WTC11 (cell line): ENCODE results near the gene SCGB1A1.

ENCODE experiments used
- ATF1 ChIP-seq: sonication (generic); formaldehyde crosslinking; IDR thresholded peaks from 2 replicates; pipeline ENCODE4 v1.8.1; 2023; ENCODE audit warnings: mild to moderate bottlenecking, moderate library complexity, missing genetic modification reagents
- CREM ChIP-seq: sonication (generic); formaldehyde crosslinking; IDR thresholded peaks from 2 replicates; pipeline ENCODE4 v1.8.1; 2022; ENCODE audit warnings: mild to moderate bottlenecking, missing genetic modification reagents, moderate library complexity
- IRF2 ChIP-seq: sonication (generic); formaldehyde crosslinking; IDR thresholded peaks from 2 replicates; pipeline ENCODE4 v1.8.0; 2022; ENCODE audit warnings: low read depth, missing genetic modification reagents, borderline replicate concordance
- PRRX2 ChIP-seq: fragments of 250-450 bp; sonication (Bioruptor Pico); IDR thresholded peaks from 2 replicates; pipeline ENCODE4 v1.8.0; 2021; ENCODE audit warnings: mild to moderate bottlenecking
- SP1 ChIP-seq: sonication (generic); formaldehyde crosslinking; conservative IDR thresholded peaks from 2 replicates; pipeline ENCODE4 v1.8.1; 2022; ENCODE audit warnings: missing genetic modification reagents
- TEAD4 ChIP-seq: sonication (generic); formaldehyde crosslinking; IDR thresholded peaks from 2 replicates; pipeline ENCODE4 v1.8.0; 2022; ENCODE audit warnings: mild to moderate bottlenecking, missing genetic modification reagents
- ZNF219 ChIP-seq: sonication (generic); formaldehyde crosslinking; IDR thresholded peaks from 2 replicates; pipeline ENCODE4 v1.8.0; 2023; ENCODE audit warnings: missing genetic modification reagents, mild to moderate bottlenecking, borderline replicate concordance
- ZNF232 ChIP-seq: sonication (generic); formaldehyde crosslinking; IDR thresholded peaks from 2 replicates; pipeline ENCODE4 v1.8.0; 2022; ENCODE audit warnings: mild to moderate bottlenecking, missing genetic modification reagents
- TF ChIP-seq, protein P1 (sequence below): sonication (generic); formaldehyde crosslinking; conservative IDR thresholded peaks from 2 replicates; pipeline ENCODE4 v1.8.1; 2023; ENCODE audit warnings: mild to moderate bottlenecking, low read depth, missing genetic modification reagents, moderate library complexity
- TF ChIP-seq, protein P2 (sequence below): sonication (generic); formaldehyde crosslinking; IDR thresholded peaks from 2 replicates; pipeline ENCODE4 v1.8.1; 2023; ENCODE audit warnings: mild to moderate bottlenecking, missing genetic modification reagents
- TF ChIP-seq, protein P3 (sequence below): sonication (generic); formaldehyde crosslinking; IDR thresholded peaks from 2 replicates; pipeline ENCODE4 v1.8.0; 2022; ENCODE audit warnings: mild to moderate bottlenecking, missing genetic modification reagents
- TF ChIP-seq, protein P4 (sequence below): fragments of 200-600 bp; IDR thresholded peaks from 2 replicates; pipeline ENCODE4 v1.8.0; 2022; ENCODE audit warnings: antibody characterized with exemption
- TF ChIP-seq, protein P5 (sequence below): sonication (generic); formaldehyde crosslinking; IDR thresholded peaks from 2 replicates; pipeline ENCODE4 v1.8.0; 2022; ENCODE audit warnings: mild to moderate bottlenecking, missing genetic modification reagents

DNA sequence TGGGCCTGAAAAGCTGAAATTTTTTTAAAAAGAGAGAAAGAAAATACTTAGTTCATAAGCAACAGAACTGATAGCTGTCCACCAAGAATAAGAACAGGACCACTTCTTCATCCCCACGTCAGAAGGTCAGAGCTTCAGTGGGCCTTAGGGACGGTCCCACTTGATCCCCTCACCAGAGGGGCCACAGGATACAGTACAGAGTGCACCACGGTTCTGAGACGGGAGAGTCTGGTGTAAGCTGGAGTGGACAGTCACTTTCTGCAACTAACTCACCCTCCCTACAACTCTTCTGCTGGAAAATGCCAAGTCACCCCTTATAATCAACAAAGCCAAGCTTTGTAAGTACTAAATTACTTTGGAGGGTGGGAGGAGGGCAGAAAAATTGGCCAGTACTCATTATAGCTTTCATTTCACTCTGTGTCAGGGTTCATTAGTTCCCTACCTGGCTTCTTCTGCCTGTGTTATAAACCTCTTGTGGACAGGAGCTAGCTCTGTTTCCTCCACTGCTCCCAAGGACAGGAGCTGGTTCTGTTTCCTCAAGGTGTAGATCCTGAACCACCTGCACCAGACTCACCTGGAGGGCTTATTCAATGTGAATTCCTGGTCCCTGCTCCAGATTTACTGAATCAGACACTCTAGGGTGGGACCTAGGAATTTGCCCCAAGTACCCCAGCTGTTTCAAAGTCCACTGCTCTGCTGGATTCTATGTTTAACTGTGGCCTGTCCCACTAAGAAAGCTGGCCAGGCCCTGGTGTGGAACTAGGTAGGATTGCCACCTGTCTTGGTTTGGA lies 39.6 kb downstream of the SCGB1A1 start:
- TF ChIP-seq ATF1 (CRISPR knock-in tag) (no peak), PRRX2 (CRISPR knock-in tag) (no peak), TEAD4 (CRISPR knock-in tag) (no peak), ZNF219 (CRISPR knock-in tag) (no peak), SP1 (CRISPR knock-in tag) (no peak), ZNF232 (no peak), CREM (CRISPR knock-in tag) (no peak), IRF2 (CRISPR knock-in tag) (no peak)
- TF ChIP-seq, protein P1, sequence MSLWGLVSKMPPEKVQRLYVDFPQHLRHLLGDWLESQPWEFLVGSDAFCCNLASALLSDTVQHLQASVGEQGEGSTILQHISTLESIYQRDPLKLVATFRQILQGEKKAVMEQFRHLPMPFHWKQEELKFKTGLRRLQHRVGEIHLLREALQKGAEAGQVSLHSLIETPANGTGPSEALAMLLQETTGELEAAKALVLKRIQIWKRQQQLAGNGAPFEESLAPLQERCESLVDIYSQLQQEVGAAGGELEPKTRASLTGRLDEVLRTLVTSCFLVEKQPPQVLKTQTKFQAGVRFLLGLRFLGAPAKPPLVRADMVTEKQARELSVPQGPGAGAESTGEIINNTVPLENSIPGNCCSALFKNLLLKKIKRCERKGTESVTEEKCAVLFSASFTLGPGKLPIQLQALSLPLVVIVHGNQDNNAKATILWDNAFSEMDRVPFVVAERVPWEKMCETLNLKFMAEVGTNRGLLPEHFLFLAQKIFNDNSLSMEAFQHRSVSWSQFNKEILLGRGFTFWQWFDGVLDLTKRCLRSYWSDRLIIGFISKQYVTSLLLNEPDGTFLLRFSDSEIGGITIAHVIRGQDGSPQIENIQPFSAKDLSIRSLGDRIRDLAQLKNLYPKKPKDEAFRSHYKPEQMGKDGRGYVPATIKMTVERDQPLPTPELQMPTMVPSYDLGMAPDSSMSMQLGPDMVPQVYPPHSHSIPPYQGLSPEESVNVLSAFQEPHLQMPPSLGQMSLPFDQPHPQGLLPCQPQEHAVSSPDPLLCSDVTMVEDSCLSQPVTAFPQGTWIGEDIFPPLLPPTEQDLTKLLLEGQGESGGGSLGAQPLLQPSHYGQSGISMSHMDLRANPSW, result no peak
- TF ChIP-seq, protein P2, sequence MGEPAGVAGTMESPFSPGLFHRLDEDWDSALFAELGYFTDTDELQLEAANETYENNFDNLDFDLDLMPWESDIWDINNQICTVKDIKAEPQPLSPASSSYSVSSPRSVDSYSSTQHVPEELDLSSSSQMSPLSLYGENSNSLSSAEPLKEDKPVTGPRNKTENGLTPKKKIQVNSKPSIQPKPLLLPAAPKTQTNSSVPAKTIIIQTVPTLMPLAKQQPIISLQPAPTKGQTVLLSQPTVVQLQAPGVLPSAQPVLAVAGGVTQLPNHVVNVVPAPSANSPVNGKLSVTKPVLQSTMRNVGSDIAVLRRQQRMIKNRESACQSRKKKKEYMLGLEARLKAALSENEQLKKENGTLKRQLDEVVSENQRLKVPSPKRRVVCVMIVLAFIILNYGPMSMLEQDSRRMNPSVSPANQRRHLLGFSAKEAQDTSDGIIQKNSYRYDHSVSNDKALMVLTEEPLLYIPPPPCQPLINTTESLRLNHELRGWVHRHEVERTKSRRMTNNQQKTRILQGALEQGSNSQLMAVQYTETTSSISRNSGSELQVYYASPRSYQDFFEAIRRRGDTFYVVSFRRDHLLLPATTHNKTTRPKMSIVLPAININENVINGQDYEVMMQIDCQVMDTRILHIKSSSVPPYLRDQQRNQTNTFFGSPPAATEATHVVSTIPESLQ (CRISPR knock-in tag), result no peak
- TF ChIP-seq, protein P3, sequence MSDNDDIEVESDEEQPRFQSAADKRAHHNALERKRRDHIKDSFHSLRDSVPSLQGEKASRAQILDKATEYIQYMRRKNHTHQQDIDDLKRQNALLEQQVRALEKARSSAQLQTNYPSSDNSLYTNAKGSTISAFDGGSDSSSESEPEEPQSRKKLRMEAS (CRISPR knock-in tag), result no peak
- TF ChIP-seq, protein P4, sequence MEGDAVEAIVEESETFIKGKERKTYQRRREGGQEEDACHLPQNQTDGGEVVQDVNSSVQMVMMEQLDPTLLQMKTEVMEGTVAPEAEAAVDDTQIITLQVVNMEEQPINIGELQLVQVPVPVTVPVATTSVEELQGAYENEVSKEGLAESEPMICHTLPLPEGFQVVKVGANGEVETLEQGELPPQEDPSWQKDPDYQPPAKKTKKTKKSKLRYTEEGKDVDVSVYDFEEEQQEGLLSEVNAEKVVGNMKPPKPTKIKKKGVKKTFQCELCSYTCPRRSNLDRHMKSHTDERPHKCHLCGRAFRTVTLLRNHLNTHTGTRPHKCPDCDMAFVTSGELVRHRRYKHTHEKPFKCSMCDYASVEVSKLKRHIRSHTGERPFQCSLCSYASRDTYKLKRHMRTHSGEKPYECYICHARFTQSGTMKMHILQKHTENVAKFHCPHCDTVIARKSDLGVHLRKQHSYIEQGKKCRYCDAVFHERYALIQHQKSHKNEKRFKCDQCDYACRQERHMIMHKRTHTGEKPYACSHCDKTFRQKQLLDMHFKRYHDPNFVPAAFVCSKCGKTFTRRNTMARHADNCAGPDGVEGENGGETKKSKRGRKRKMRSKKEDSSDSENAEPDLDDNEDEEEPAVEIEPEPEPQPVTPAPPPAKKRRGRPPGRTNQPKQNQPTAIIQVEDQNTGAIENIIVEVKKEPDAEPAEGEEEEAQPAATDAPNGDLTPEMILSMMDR, result no peak
- TF ChIP-seq, protein P5, sequence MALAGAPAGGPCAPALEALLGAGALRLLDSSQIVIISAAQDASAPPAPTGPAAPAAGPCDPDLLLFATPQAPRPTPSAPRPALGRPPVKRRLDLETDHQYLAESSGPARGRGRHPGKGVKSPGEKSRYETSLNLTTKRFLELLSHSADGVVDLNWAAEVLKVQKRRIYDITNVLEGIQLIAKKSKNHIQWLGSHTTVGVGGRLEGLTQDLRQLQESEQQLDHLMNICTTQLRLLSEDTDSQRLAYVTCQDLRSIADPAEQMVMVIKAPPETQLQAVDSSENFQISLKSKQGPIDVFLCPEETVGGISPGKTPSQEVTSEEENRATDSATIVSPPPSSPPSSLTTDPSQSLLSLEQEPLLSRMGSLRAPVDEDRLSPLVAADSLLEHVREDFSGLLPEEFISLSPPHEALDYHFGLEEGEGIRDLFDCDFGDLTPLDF, result no peak
